SK-N-DZ (cell line): ENCODE results near the gene ADGRF1.
"Not testable (repeated sequence)": the region's sequence is repeated elsewhere in the genome, so short reads cannot be mapped to it uniquely, and the experiment has no call there.

Source experiments
- DNase-seq: peaks from one replicate; pipeline ENCODE4 v3.0.0-alpha.2; 2015; ENCODE audit warnings: low spot score

ADGRF1 gene

DNA sequence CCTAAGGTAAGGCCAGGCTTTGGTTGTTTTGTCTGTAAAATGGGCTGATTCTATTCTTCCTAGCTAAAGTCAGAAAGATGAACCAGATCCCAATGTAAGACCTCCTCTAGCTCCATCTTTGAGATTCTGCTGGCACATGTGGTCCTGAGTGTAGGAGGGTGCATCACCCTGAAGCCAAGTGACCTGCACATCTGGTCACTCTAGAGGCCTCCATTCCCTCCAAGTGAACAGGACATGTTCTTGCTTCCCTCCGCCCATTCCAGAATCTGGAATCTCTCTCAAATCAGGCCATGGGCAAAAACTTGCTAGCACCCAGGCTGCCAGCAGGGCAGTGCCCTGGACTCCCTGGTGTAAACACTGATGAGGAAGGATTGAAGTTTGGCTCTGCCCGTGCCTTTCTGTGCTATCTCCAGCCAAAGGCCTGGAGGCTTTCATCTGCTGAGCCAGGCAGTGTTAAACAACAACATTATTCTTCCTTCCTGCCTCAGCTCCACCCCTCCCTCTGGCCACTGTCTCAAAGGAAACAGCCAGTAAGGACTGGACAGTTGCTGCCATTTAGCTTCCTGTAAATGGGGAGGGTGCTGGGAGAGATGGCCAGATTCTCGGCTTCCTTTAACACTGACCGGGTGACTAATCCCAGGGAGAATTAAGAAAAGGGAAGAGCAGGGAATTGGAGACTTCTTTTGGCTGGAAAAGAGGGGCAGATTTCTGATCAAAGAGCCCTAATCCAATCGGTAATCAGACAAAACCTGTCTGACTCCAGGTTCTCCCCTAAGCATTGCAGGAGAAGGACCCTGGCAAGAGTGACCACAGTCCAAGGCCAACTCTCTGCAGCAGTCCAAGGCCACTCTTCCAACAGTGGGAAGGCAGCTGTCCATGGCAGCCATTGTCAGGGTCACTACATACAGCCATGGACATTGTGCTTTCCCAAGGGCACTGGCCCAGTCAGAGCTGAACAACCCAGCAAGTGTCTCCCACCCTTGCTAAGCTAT lies 19.5 kb upstream of the ADGRF1 start:
- DNase-seq, result no peak

DNA sequence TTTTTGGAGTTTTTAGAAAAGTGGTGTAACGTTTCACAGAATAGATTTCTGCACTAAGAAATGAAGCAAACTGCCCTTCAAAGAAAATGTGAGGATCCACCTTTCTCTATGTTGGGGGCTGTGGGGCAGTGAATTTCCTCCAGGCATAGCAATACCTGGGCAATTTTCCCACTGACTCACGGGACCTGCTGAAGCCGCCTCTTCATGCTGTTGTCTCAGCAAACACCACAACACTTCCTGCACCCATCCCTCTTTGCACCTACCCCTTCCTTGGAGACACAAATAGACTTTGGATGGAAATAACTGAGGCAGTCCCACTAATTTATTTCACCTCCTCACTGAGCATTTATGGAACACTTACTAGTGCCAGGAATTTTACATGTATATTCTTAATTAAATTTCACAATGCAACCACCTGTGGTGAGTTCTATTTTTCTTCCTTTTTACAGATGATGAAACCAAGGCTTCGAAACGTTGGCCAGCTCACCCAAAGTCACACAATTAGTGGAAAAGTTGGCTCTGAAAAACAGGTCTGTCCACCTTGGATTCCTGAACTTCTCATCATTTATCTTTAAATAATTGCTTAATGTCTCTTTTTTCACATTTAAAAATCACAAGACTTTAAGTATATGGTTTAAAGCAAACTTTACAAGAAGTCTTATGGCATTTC lies 17.2 kb upstream of the ADGRF1 start:
- no peak for DNase-seq

DNA sequence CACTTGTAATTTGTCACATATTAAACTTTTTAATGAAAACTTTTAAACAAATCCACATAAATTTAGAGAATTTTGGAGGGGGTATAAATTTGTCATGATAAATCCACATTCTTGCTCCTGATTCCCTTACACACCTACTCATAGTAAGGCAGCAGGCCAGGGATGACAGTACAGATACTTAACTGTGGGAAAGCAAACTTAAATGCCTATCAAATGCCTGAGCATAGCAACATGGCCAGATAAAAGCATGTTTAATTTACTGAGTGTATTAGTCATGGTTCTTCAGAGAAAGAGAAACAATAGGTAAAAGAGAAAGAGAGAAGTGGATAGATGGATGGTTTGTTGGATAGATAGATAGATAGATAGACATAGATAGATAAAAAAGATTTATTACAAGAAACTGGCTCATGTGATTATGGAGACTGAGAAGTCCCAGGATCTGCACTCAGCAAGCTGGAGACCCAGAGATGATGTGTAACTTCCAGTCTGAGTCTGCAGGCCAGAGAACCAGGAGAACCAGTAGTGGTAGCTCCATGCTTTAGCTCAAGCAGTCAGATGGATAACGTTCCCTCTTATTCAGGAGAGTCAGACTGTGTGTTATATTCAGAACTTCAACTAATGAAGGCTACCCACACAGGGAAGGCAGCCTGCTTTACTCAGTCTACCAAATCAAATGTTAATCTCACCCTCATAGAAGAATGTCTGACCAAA lies 15.9 kb upstream of the ADGRF1 start:
- no peak for DNase-seq

DNA sequence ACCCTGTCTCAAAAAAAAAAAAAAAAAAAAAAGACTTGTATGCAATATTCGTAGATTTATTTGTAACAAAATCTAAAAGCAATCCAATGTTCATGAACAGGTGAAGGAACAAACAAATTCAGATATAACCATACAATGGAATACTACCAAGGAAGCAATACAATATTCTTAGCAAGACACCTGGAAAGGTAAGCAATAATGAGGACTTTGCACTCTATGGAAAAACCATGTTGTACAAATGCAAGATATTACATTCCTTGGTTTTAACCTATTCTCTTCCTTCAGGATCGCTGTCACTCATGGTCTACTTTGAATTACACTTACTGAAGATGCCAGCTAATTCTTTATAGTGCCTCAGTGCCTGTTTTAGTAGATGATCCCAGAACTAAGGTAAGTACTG lies 14.7 kb upstream of the ADGRF1 start:
- no peak for DNase-seq

DNA sequence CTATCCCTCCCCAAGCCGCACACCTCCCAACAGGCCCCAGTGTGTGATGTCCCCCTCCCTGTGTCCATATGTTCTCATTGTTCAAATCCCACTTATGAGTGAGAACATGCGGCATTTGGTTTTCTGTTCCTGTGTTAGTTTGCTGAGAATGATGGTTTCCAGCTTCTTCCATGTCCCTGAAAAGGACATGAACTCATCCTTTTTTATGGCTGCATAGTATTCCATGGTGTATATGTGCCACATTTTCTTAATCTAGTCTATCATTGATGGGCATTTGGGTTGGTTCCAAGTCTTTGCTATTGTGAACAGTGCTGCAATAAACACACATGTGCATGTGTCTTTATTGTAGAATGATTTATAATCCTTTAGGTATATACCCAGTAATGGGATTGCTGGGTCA lies 12.2 kb upstream of the ADGRF1 start:
- DNase-seq, result not testable (repeated sequence)

DNA sequence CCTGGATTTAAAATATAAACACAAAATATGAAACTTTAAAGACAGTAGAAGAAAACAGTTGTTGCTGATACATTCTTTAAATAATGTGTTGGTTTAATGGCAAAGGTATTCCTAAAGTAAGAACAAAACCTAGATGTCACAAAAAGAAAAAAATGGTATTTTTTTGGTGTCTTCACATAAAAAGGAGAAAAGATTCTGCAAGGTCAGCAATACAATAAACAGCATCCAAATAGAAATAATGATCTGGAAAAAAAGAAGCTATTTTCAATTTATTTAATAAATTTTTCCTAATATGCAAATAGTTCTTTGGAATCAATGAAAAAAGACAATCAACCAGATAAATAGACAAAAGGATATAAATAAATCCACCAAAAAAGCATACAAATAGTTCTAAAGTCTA lies 6.5 kb upstream of the ADGRF1 start:
- DNase-seq, result no peak

DNA sequence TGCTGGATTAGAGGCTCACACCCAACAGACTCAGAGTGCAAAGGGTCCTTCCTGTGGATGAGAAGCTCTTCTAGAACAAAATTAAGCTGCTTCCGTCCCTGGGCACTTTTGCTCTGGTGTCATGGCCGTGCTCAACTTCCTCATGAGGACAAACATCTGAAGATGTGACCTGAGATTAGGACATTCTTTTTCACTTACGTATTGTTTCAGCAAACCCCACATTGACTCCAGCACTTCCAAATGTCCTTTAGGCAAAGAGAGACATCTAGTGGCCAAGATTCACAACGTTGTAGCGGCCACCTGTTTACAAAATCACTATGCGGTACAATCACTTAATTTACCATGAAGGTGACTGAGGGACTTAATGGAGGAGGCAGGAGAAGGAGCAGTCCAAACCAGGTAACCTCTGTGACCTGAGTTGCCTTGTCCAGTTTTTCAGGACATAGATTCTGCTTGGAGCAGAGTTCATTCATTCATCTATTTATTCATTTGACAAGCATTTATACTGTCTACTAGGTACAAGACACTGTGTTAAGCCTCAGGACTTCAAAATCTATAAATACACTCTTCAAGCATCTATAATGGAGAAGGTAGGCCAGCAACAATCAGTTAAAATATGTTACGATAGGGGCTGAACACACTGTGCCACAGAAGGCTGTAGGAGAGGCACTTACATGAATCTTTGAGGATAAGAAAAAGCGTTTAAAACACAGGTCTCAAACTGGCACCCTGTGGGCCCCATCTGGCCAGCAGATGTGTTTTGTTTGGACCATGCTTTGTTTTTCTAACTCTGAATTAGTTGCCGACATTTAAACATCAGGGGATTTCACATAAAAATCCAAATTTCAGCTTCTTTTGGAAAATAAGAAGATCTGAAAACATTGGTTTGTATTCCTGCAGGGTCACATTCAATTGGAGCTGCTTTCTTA lies 5.6 kb upstream of the ADGRF1 start:
- DNase-seq, result peak; percentile 54

DNA sequence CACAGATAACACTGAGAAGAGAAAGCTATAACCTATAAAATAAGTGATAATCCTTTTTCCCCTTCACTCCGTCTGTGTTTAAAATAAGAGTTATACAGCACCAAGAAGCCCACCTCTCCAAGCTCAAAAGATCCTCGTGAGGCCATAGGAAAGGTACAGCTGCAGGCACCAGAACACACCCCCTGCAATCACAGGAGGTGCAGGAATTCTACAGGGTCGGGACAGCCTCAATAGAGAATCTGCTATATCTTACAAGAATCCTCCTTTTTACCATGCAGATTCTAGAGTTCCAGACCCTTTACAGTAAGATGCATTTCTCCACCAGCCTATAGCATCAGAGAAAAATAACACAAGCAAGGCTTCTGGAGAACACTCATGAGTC lies 5.0 kb upstream of the ADGRF1 start:
- DNase-seq, result no peak

DNA sequence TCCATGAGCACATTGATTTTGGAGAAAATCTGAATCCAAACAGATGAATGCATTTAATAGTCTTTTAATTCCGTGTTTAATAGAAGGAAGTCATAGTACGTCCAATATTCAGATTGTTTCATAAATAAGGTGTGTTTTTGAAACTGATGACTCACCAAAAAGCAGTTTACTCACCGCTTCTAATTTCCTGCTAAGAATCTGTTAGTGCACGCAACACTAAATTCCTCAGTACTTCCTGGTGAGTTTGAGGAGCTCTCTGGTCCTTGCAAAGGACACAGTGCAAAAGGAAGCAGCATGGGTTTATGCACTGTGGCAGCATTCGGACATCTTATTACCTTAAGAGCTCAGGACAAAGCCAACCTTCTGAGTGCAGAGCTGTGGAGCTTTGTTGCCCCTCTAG lies 2.3 kb upstream of the ADGRF1 start:
- DNase-seq, result no peak

DNA sequence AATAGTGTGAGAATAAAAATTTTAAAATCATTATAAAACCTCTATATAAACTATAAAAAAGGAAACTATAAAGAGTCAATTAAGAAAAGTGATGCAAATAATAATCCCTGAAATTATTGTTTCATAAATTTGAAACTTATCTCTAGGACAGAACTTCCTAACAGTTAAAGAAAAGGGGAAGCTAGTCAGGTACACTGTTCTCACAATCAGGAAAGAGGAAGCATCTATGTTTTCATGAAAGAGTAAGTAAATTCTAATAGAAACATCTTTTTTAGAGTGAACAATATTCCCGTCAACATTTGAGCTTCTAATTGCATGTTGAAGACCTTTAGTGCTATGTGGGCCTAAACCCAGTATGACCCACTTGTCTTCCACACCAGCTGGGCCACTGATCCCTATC lies 1.2 kb upstream of the ADGRF1 start:
- no peak for DNase-seq

DNA sequence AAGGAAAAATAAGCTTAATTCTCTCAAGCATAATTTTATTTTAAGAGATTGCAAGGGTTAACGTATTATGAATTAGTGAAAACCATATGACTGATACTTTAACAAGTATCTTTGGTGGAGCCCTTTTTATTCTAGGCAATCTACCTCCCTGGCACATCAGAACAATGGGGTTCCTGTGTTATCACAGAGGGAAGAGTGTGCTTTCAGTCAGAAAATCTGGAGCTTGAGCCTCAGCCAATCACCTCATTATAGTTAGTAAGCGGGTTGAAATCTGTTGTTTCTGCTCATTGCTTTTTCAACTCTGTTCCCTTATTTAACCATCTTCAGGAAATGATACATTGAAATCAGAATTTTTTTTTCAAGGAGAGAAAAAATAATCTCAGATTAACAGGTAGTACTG lies 391 bp downstream of the ADGRF1 start:
- DNase-seq, result no peak

DNA sequence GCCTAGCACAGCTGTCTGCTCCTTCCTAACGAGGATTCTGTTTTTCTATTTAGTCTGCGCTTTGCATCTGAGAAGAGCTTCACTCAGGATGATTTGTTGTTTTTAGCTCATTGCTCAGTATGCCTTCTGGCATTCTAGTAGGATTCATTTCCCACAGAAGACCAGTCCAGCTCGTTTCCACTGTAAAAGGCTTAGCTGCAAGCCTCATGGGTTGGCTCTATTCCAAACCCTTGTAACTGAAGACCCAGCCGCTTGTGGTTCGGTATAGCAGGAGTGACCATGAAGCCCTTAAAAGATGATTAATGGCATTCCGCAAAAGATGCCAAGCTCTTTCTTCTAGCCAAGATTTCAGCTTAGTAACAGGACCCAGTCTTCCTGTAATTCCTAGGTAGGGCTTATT lies 7.2 kb downstream of the ADGRF1 start:
- DNase-seq, result no peak

DNA sequence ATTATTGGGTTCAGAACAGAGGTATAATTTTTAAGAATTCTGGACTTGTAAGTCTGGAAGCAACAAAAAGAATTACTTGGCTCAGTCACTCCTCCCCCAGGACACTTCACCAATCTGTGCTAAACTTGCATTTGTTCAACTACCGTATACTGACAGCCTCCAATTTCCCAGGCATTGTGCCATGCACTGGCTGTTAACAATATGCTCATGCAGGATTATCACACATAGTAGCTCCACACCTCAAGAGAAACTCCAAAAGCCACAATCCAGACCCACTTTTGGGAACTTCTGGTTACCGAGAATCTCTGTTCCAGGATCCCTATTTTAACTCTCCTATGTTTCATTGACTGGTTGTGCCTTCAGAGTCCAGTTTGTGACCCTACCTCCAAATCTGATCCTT lies 7.7 kb downstream of the ADGRF1 start:
- DNase-seq, result no peak

DNA sequence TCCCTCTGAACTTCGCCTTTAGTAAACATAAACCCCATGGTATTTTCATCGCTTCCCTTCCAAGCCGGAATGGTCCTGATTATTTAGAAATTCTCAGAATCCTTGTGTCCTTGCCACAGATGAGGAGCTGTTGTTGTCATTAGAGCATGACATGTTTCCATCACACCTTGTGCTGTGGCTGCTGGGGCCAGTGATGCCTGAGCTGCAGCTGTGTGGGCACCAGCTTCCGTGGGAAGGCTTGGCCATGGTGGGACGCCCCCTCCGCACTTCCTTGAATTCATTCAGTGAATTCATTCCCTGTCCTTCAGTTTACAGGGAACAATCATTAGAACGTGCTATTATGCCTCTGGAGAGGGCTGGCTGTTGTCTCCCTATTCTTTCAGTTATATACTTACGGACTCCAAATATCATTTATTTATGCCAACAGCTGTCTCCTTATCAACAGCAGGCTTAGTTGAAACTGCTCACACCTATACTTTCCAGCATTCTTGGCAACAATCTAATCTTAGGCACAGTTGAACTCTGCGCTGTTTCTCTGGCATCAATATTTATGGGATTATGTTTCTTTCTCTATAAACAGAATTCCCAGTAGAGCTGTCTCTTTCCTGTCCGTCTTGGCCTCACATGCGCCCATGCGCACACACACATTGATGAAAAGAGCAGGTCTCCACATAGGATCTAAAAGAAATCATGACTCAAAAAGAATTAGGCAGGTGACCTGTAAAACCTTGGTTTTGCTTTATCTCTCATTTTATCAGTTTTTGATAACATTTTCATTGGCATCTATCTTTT lies 9.0 kb downstream of the ADGRF1 start:
- no peak for DNase-seq

DNA sequence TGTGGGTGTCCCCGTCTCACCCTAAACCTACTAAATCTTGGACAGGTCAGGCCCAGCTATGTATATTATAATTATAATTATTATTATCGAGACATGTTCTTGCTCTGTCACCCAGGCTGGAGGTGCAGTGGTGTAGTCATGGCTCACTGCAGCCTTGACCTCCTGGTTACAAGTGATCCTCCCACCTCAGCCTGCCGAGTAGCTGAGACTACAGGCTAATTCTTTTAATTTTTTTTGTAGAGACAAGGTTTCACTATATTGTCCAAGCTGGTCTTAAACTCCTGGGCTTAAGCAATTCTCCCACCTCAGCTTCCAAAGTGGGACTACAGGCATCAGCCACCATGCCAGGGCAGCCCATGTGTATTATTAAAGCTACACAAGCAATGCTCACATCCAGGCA lies 10.5 kb downstream of the ADGRF1 start:
- DNase-seq, result no peak

DNA sequence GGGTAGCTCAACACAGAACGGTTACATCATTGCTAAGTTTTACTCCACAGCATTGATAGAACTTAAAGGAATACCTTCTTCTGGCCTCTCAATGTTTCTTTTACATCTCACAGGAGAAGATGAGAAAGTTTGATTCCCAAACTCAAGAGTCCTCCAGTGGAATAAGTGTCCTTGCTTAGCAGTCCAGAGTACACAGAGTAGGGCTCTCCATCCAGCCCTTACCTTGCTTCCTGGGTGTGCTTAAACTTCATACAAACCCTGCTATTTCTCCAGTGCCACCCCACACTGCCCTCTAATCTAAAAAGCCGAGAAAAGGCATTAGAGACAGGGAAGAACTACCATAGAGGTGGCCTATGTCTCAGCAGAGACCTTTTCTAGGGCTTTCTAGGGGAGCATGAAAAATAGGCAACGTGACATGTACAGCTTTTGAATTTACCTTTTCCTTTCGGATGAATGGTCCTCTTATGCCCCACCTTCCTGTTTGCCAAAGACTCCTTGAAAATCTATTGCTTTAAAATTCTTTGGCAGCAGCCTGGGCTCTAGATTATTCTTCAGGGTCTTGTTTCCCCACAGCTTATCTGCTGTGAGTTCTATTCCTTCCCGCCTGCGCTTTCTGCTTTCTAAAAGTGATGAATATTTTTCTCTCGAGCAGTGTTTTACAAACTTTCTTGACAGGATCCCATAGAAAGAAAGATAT lies 12.1 kb downstream of the ADGRF1 start:
- DNase-seq, result no peak

DNA sequence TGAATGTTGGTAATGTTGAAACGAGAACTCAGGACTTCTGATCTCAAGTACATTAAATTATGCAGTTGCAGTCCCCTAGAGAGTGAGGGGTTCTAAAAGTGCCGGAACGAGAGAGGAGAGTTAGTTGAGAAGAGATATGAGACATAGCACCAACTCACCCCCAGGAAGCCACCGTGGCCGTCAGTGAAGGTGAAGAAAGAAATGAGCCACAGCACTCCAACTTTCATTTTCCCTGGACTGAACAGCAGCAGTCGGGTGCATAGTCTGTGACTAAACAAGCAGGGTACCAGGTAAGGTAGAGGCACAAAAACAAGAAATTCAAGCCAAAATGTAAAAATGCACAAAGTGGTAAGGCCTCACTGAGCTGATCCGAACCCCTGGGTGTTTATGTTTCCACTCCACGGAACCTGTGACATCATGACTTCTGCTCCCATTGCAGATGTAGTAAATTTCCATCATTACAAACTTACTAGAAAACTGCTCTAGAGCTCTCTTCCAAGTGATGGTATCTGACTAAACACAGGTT lies 13.2 kb downstream of the ADGRF1 start:
- DNase-seq, result no peak

DNA sequence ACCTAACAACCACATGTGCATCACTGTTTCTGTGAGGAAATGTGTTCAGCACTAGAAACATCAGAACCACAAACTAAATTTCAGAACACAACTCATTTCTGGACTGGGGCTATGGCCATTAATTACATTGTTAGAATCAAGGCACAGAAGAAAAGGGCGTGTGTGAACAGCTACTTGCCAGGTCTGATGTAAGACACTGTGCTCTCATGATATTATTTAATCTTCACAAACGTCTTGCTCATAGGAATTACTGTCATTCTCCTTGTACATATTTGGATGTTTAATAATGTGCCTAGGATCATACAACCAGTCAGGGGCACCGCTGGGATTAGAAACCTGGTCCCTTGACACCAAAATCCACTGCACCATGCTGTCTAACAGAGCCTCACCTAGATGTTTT lies 14.8 kb downstream of the ADGRF1 start:
- DNase-seq, result no peak

DNA sequence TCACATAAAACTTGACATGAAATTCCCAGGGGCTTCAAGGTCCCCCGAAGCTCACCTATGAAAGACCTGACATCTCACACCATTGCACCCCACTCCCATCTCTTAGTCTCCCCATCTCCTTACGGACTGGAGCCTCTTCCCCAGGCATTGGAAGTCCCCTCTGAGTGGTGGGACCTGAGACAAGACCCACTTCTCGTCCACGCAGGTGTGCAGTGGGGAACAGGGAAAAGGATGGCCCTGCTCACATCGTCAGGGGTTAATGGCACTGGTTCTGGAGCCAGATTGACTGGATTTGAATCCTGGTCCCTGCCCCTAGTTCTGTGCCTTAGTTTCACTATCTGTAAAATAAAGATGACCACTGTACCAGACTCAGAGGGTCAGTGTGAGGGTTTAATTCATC lies 15.5 kb downstream of the ADGRF1 start:
- DNase-seq, result no peak

DNA sequence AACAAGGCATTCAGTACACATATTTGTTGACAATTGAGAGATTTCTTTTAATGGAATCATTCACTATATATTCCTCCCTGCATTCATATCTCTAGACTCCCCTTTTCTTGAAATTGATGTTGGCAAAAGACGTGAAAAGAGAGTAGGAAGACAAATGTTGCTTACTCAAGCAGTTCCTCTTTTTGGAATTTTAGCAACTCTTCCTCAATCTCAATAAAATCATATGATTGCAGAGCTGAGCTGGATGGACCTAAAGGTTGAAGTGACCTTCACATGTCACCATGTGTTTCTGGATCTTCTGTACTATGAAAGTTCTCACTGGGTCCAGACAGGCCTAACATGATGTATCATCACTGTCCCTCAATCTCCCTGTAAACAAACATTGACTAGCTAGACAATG lies 18.6 kb downstream of the ADGRF1 start:
- no peak for DNase-seq
